NCI-H2196 (cell line): ENCODE results near the gene OTOL1.
"Not testable (repeated sequence)": the region's sequence is repeated elsewhere in the genome, so short reads cannot be mapped to it uniquely, and the experiment has no call there.

Source experiments
- DNase-seq: peaks from one replicate; lab custom pipeline; 2025; ENCODE audit not compliant: unreplicated experiment; lab: John Stamatoyannopoulos, UW

OTOL1 gene

DNA sequence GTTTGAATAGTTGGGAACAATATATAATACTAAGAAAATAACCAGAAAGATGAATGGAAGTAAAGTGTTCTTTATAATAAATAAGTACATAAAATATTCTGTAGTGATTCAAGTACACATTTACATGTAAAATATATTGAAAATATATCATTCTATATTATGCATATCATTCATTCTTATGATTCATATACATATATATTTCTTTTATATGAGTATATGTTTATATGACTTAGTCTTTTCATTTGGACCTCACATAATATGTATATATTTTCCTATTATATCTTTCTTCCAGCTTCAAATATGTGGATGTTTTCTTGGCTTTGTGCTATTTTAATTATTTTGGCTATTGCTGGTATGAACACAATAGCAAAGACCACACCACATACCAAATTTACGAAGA is at the start of gene OTOL1:
TSS of gene OTOL1 (plus strand) at position 301 of the 400 bp plus-strand sequence. CDS start at position 301, 0 bp downstream.
- no peak for DNase-seq

DNA sequence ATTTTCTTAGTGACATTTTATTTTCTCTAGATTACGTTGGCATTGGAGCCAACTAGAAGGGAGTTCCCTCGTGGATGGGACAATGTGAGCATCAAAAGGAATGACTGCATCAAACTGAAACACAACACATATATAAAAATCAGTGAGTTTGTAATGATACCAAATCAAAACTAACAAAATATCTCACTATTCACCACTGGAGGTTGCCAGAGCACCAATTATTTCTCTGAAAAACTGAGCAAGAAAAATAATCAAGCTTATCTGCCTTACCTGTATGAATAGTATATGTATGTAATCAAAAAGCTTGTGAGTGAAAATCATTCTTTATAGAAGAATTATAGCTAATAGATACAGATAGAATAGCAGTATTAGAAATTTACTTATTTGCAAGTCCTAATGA is 46.8 kb upstream of the OTOL1 start:
- no peak for DNase-seq

DNA sequence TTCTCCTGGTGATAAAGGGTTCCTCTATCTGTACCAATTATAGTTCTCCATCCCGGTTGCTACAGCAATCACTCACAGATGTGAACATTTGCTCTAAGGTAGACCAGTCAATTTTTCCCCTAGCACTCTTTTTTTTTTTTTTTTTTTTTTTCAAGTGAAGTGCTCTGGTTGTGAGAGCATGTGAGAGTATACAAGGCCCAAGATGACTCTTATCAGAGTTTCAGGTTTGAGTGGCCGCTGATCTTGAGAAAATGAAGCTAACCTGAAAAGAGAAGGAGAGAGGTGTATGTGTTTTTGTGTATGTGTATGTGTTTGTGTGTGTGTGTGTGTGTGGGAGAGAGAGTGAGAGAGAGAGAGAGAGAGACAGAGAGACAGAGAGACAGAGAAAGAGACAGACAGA is 44.4 kb upstream of the OTOL1 start:
- no peak for DNase-seq

DNA sequence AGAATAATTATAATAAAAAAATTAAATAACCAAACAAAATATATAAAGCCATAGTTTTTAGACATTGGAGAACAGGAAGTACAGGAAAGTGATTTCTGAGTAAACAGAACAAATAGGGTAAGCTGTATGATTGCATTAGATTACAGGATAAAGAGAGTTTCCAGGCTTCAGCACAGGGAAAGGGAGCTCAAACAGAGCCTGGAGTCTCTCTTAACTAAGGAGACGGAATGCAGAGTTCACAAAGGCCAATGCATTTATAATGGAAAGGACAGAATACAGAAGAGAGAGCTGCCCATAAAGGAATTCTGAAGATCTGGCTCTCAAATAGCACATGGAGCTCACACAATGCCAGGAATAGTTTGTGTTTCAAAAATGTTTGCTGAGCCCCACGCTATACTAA is 42.0 kb upstream of the OTOL1 start:
- DNase-seq = no peak

DNA sequence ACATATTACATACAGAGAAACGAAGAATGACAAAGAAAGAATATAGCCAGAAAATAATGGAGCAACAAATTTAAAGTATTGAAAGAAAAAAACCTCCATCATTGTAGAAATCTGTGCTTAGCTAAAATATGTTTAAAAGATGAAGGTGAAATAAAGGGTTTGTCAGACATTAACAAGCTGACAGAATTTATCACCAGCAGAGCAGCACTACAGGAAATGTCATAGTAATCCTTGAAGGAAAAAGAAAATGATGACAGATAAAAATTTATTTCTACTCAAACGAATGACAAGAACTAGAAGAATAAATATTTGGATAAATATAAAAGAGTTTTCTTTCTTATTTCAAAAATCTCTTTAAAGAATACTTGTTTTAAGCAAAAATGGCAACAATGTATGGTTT is 40.6 kb upstream of the OTOL1 start:
- DNase-seq = no peak

DNA sequence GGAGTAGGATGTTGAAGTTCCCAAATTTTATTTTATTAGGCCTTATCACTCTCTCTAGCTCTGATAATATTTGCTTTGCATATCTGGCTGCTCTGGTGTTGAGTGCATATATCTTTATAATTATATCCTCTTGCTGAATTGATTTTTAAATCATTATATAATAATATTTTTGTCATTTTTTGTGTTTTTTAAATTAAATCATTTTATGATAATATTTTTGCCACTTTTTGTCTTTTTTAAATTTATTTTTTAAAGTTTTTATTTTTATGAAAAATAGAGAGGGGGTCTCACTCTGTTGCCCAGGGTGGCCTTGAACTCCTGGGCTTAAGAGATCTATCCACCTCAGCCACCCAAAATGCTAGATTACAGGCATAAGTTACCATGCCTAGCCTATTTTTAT is 34.5 kb upstream of the OTOL1 start:
- no peak for DNase-seq

DNA sequence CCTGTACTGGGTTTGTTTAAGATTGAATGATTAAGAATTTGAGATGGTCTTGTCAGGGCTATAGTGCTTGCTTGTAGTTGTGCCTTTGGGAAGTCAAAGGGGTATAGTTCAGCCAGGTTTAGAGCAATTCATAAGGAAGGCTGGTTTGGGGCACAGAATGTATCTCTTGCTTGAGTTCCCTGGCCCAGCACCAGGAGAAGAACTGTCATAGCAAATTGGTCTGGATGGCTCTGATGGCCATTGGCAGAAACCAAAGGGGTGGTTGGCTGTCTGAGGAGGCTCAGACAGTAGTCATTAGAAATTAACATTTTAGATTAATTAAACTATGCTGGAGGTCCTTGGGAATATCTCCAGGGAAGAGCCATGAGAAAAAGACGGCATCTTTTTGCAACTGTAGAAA is 25.4 kb upstream of the OTOL1 start:
- DNase-seq = no peak

DNA sequence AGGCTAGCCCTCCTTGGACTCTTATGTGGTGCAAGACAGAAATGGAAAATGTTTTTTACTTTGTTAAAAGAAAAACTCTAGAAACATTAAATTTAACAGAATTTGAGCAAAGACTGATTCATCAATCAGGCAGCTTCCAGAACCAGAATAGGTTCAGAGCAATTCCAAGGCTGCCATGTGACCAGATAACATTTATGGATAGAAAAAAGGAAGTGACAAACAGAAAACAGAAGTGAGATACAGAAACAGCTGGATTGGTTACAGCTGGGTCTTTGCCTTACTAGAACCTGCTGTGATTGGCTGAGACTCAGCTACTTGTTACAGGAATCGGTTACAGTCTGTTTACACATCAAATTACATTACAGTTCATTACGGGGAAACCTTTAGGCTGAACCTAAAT is 22.5 kb upstream of the OTOL1 start:
- no peak for DNase-seq

DNA sequence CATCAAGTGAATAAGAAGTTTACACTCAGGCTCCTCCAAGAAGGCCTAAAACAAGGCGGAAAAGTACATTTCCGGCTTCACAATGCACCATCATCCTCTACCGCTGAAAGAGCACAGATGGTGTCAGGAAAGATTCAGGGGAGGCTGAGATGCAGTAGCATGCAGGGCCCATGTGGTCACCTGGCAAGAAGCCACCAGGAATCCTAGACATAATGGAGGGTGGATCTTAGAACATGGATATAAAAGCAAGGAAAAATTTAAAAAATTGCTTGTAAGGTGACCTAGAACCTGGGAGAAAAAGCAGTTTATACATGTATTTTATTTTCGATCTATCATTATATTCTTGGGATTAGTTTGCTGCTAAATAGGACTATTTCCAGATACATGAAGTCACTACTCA is 21.9 kb upstream of the OTOL1 start:
- no peak for DNase-seq

DNA sequence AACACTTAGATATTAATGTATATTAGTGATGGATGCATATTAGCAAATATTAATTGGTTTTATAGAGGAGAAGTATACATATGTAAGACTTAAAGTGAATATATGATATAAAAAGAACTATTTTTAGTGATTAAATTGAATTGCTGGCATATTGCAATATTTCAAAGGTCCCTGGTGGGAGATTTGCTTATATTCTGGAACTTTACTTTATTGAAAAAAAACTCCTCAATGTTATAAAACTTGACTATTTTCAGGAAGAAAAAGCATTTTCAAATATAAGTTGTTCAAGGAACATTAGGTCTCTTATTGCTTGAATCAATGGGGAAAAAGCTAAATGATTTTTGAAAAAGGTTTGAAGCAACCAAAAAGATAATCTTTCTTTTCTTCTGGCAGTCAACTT is 21.4 kb upstream of the OTOL1 start:
- no peak for DNase-seq

DNA sequence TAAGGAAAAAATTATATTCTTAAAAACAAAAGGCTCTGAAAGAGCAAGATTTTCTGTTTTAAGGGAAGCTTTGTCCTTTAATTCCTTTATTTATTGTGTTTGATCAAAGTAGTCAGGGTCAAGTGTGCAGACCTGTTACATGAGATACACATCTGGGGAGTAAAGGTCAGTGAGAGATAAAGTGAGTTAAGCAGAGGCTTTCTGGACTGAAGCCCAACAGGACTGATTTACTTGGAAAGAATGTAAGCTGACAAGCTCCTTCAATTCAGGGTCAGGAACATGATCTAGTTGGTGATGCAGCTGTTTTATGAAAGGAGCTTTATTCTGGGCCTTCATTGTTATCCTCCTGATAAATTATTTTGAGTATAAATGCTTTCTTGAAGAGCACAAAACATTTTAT is 20.7 kb upstream of the OTOL1 start:
- DNase-seq = no peak

DNA sequence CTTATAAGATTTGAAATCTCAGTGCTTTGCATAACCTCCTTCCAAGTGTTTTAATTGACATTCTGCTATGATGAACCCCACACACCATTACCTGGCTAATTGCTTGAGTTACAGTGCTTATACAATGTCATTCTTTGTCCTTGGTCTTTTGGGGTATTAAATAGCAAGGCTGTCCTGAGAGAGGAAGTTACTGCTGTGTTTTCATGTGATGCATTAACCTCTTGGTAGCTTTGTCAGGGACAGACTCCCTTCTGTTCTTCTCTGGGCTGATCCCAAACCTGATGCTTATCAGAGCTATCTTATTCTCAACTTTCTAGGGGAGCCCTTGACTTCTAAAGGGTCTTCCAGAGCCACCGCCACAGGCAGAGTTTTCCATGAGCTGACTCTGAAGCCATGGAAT is 12.4 kb upstream of the OTOL1 start:
- no peak for DNase-seq

DNA sequence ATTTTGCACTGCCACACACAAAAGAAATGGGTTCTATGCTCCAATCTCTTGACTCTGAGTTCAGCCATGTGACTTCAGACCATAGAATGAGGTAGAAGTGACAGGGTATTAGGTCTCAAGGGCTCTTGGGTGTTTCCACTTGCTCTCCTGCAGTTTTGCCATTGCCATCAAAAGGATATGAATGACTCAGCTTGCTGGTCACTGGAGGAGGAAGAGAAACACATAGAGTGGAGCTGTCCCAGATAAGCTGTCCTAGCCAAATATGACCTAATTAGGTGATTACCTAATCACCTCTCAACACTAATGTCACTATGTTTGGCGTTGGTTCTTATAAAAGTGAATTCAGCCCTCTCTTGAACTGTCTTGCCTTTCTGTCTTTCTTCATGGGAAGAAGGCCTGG is 8.3 kb upstream of the OTOL1 start:
- DNase-seq = not testable (repeated sequence)

DNA sequence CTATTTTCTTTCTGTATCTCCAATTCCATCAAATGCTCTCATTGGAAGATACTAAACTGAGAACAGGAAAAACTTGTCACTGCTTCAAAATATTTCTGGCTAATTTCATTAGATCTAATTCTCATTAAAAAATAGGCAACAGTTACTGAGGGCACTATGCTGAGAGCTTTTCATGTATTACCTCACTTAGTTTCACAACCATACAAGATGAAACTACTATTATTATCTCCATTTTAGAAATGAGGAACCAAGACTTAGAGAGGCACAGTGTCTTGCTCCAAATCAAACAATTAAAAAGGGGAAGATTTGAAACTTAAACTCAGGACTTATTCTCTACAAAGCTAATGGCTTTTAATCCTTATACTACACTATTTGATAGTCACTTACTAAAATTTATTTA is 7.2 kb upstream of the OTOL1 start:
- no peak for DNase-seq

DNA sequence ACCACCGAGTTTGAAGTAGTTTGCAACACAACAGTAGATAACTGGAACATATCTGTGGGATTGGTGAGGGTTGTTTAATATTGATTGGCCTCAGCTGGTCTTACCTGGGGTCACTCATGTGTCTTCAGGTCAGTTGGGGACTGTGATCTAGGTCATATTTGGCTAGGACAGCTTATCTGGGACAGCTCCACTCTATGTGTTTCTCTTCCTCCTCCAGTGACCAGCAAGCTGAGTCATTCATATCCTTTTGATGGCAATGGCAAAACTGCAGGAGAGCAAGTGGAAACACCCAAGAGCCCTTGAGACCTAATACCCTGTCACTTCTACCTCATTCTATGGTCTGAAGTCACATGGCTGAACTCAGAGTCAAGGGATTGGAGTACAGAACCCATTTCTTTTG is 5.8 kb upstream of the OTOL1 start:
- DNase-seq = not testable (repeated sequence)

DNA sequence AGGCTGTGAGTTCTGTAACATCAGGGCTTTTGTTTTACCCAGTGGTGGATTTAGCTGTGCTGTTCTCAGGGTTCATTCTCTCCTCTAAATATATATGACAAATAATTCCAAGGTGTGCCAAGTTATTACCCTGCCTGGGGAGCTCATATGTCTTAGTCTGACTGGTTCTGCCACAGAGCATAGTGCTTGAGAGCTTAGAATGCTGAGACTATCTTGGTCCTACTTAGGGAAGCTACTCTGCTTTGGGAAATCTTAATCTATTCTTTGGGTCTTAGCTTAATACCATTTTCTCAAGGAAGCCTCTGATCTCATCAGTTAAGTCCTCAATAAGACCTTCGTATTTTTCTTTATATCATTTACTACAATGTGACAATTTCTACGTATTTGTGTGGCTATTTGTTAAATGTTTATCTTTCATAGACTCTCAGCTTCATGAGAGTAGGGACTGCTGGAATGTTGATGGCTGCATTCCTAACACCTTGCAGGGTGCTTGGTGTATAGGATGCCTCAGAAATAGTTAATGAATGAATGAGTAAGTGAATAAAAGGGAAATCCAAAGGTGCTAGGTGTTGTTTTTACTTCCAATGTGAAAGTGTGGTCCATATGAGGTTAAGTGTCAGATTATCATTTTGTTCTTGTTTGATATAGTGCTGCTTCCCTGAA is 1.8 kb downstream of the OTOL1 start:
- DNase-seq = no peak

DNA sequence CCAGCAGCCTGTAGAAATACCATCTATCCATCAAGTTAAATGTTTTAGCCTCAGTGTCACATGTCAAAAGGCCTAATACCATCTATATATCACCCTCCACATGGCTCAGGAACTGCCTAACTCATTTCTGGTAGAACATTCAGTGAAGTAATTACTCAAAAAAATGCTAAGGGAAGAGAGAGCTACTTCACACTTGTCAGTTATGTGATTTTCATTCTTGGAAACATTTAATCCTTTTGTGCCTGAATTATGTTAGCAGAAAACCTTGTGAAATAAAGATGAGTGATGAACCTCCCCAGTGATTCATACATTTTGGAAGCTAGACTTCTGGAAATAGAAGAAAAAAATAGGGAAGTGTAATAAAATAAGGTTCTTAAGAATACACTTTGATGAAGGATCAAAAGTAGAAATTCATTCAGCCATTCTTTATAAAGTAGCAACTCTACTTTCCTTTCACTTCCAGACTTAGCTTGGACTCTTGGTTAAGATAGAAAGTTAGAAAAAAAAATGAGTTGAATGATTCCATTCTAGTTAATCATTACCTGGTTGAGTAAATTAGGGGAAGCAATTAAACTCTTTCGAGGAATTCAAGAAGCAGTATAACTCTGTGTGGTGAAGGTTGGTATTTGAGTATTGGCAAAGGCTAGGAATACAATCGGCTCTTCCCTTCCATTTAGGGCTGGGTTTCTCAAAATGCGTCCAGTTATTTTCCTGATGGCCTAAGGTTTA is 3.6 kb downstream of the OTOL1 start:
- no peak for DNase-seq

DNA sequence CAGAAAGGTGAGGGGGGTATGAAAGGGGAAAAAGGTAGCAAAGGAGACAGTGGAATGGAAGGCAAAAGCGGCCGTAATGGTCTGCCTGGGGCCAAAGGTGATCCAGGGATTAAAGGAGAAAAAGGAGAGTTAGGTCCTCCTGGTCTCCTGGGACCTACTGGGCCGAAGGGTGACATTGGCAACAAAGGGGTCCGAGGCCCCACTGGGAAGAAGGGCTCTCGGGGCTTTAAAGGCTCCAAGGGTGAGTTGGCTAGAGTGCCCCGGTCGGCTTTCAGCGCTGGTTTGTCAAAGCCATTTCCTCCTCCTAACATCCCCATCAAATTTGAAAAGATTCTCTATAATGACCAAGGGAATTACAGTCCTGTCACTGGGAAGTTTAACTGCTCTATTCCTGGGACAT is 6.7 kb downstream of the OTOL1 start:
- DNase-seq = no peak

DNA sequence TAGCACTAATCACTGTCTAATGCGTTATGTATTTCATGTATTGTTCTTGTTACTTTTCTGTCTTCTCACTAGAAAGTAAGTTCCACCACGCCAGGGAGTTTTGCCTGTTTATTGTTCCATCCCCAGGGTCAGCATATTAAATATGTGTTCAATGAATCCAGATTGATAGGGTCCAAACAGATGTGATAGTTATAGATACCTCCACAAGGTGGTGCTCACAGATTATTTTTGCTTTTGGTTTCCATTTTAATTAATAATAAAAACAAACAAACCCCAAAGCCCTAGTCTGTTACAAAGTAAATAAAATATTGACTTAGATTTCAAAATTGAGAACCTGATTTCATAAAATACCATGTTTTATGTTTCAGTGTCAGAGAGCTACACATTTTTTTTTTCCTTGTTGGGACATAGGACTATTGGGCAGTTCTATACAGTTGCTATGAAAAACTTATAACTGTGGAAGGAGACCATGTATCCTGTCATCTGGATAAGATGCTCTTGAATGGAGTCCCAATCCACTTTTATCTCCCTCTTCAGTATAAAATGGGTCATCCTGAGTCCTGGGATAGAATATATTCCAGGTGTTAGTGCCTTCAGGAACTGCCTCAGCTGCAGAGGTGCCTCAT is 12.4 kb downstream of the OTOL1 start:
- DNase-seq = peak; percentile 38

DNA sequence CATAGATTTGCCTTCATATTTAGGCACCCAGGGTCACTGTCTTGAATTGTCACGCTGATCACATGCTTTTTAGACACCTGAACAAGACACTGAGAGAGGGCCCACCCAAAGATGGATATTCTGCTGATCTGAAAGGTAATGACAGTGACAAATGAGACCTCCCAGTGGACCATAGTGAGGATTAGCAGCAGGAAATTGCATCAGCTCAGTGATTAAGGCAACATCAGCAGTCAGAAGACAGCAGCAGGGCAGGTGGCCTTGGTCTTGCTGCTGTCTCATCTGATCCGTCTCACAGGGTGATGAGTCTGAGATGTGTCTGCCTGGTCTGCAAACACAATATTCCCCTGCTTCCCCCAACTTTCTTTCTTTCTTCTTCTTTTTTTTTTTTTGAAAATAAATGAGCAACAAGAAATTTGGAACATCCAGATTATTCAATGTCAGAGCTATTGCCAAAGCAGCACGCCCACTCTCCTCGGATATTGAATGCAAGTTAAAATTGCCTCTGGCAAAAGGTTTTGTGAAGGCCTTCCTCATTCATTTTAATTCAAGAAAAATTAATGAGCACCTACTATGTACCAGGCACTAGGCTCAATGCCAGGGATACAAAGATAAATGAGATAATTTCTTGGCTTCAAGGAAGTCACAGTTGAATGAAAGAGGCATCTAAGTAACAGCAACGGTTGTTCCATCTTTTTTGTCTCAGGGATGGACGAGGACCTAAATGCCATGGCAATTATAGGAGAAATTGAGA is 14.1 kb downstream of the OTOL1 start:
- no peak for DNase-seq

DNA sequence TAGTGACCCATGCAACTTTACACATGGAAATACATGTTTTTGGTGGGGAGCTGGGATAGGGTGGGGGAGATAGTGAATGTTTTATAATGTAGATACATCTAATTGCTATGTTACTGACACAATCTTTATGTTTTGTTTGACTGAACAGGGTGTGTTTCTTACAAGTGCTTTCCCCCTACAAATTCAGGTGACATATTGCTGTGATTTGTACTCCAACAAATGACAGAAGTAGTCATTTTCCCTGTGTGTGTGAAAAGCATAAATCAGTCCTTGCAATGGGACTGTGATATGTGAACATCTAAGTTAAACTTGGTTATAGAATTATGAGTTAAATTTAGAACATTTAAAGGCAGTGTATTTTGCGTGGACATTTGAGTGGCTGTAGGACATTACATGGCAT is 27.3 kb downstream of the OTOL1 start:
- no peak for DNase-seq

DNA sequence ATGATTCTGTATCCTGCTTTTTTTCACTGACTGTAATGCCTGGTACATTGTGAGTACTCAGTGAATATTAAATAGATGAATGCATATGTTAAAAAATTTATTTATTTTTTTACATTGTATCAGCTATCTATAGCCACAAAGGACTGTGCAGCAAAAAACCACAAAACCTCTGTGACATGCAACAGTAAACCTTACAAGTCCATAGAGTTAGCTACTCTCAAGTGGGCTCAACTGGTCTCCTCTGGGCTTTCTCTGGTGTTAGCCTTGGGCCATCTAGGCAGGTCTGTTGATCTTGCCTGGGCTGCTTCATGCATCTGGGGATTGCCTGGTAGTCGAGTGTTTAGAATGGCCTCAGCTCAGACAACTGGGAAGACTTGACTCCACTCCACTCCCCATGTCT is 35.3 kb downstream of the OTOL1 start:
- no peak for DNase-seq
